ENCODE measurements around the gene POC1A.
"Not testable (repeated sequence)": the region's sequence is repeated elsewhere in the genome, so short reads cannot be mapped to it uniquely, and the experiment has no call there.

GRCh38 chr3:52178126-52178525 lies 23.9 kb upstream of the POC1A start:
- not testable (repeated sequence) for TF ChIP-seq ZNF416 (tag by site-specific recombination; IDR thresholded peaks at IDR 0.05); CTCF (tag by site-specific recombination; IDR thresholded peaks at IDR 0.05); ZNF292 (tag by site-specific recombination; IDR thresholded peaks at IDR 0.05; ENCODE audit: borderline replicate concordance, low read depth); REST (tag by site-specific recombination; IDR thresholded peaks at IDR 0.05); ZNF169 (tag by site-specific recombination; IDR thresholded peaks at IDR 0.05); ZNF155 (tag by site-specific recombination; IDR thresholded peaks at IDR 0.05)

Data from HEK293 (cell line).